Measurements from ENCODE around the gene DNAJC8. TPM values are rescaled to one million over a fixed set of nuclear protein-coding genes. Genes with fewer than 3 reads are reported as not detected.

DNAJC8 gene
- 94.1 TPM for polyA plus RNA-seq (2013)

GRCh38 chr1:28232558-28233263 is at the start of gene DNAJC8:
DNAJC8 (minus strand) TSS chr1:28233029; CDS start chr1:28232998, 31 bp downstream.
- H3K27me3 ChIP-seq (replicated peaks in 2 of 5; ENCODE audit: control insufficient read depth in 4 of 5, insufficient read depth in 5 of 5, low read length in 4 of 5), result no peaks in the 10 kb centered on the region
- ChIA-PET POLR2A (interaction anchor here (0.6 kb wide), 2 partner anchors 13 to 33 kb away, joined by 3 read pairs; no protein-coding TSS in a partner anchor), CTCF (interaction anchor here (1.5 to 1.7 kb wide), 2 partner anchors 23 to 142 kb away, joined by 3 to 4 read pairs; no protein-coding TSS in a partner anchor)
- WGBS (ENCODE audit: insufficient coverage), result under 1% methylated on average over 26 of the region's 40 CpGs
- H3K4me1 ChIP-seq (ENCODE audit: control extremely low read depth in 1 of 4, control insufficient read depth in 4 of 4, insufficient read depth in 4 of 4, low read length in 3 of 4), result peaks cover 16 to 46% (median 31%) of the 10 kb centered on the region in 4 experiments
- H3K9me3 ChIP-seq (ENCODE audit: control extremely low read depth in 1 of 5, control insufficient read depth in 4 of 5, insufficient read depth in 2 of 5, low read depth in 1 of 5, low read length in 4 of 5), result no peaks in the 10 kb centered on the region
- H3K36me3 ChIP-seq (ENCODE audit: control insufficient read depth in 4 of 4, insufficient read depth in 4 of 4, low read length in 3 of 4), result peaks cover 4 to 27% (median 9%) of the 10 kb centered on the region in 4 experiments
- H3K4me3 ChIP-seq (ENCODE audit: control insufficient read depth in 1 of 7, extremely low read depth in 1 of 7, insufficient read depth in 4 of 7, low read depth in 2 of 7, low read length in 6 of 7), result peak within 1 kb of the TSS; percentile 86 to 100 (median 98)
- peak within 1 kb of the TSS; percentile 97 to 98 for H3K27ac ChIP-seq (ENCODE audit: insufficient read depth in 1 of 2, low read depth in 1 of 2, low read length in 2 of 2, poor library complexity in 1 of 2, severe bottlenecking in 2 of 2)
- peak; percentile 94 to 95 (median 94) for DNase-seq

- Histone ChIP-seq H3K4me3 (ENCODE audit: control insufficient read depth in 1 of 7, extremely low read depth in 1 of 7, insufficient read depth in 4 of 7, low read depth in 2 of 7, low read length in 6 of 7) (no peak overlapping the region), H3K4me1 (ENCODE audit: control extremely low read depth in 1 of 4, control insufficient read depth in 4 of 4, insufficient read depth in 4 of 4, low read length in 3 of 4) (peaks cover 0 to 21% (median 1%) of the 10 kb centered on the region in 4 experiments), H3K27ac (ENCODE audit: insufficient read depth in 1 of 2, low read depth in 1 of 2, low read length in 2 of 2, poor library complexity in 1 of 2, severe bottlenecking in 2 of 2) (no peak overlapping the region), H3K9me3 (ENCODE audit: control extremely low read depth in 1 of 5, control insufficient read depth in 4 of 5, insufficient read depth in 2 of 5, low read depth in 1 of 5, low read length in 4 of 5) (no peaks in the 10 kb centered on the region), H3K27me3 (replicated peaks in 2 of 5; ENCODE audit: control insufficient read depth in 4 of 5, insufficient read depth in 5 of 5, low read length in 4 of 5) (no peaks in the 10 kb centered on the region), H3K36me3 (ENCODE audit: control insufficient read depth in 4 of 4, insufficient read depth in 4 of 4, low read length in 3 of 4) (peaks cover 2 to 52% (median 25%) of the 10 kb centered on the region in 4 experiments)
- CTCF ChIA-PET, result interaction anchor here (0.6 kb wide), 1 partner anchor 13 kb away, joined by 3 read pairs; no protein-coding TSS in a partner anchor
- POLR2A ChIA-PET, result no interaction called here
- DNase-seq, result no peak
- 97% methylated on average over 10 of the region's 14 CpGs for WGBS (ENCODE audit: insufficient coverage)
These were observed 49.0 kb upstream of the DNAJC8 start for GRCh38 chr1:28281608-28282425.

- WGBS (ENCODE audit: insufficient coverage), result 100% methylated on average over 4 of the region's 5 CpGs
- DNase-seq, result no peak
These were observed 48.1 kb upstream of the DNAJC8 start for GRCh38 chr1:28280977-28281381.

GRCh38 chr1:28280501-28280900 is 47.7 kb upstream of the DNAJC8 start:
- H3K9me3 ChIP-seq (ENCODE audit: control extremely low read depth in 1 of 5, control insufficient read depth in 4 of 5, insufficient read depth in 2 of 5, low read depth in 1 of 5, low read length in 4 of 5), result no peaks in the 10 kb centered on the region

More at GRCh38 chr1:28280977-28281381, 48.1 kb upstream of the DNAJC8 start:
- Histone ChIP-seq H3K9me3 (ENCODE audit: control extremely low read depth in 1 of 5, control insufficient read depth in 4 of 5, insufficient read depth in 2 of 5, low read depth in 1 of 5, low read length in 4 of 5) (no peaks in the 10 kb centered on the region), H3K27ac (ENCODE audit: insufficient read depth in 1 of 2, low read depth in 1 of 2, low read length in 2 of 2, poor library complexity in 1 of 2, severe bottlenecking in 2 of 2) (no peak overlapping the region), H3K4me3 (ENCODE audit: control insufficient read depth in 1 of 7, extremely low read depth in 1 of 7, insufficient read depth in 4 of 7, low read depth in 2 of 7, low read length in 6 of 7) (no peak overlapping the region), H3K36me3 (ENCODE audit: control insufficient read depth in 4 of 4, insufficient read depth in 4 of 4, low read length in 3 of 4) (peaks cover 2 to 52% (median 25%) of the 10 kb centered on the region in 4 experiments), H3K4me1 (ENCODE audit: control extremely low read depth in 1 of 4, control insufficient read depth in 4 of 4, insufficient read depth in 4 of 4, low read length in 3 of 4) (peaks cover 0 to 15% (median 1%) of the 10 kb centered on the region in 4 experiments), H3K27me3 (replicated peaks in 2 of 5; ENCODE audit: control insufficient read depth in 4 of 5, insufficient read depth in 5 of 5, low read length in 4 of 5) (no peaks in the 10 kb centered on the region)
- POLR2A ChIA-PET, result no interaction called here
- CTCF ChIA-PET, result interaction anchor here (1.3 kb wide), 1 partner anchor 15 kb away, joined by 3 read pairs; no protein-coding TSS in a partner anchor

GRCh38 chr1:28279721-28280120 is 46.9 kb upstream of the DNAJC8 start:
- Histone ChIP-seq H3K27ac (ENCODE audit: insufficient read depth in 1 of 2, low read depth in 1 of 2, low read length in 2 of 2, poor library complexity in 1 of 2, severe bottlenecking in 2 of 2) (no peak overlapping the region), H3K36me3 (ENCODE audit: control insufficient read depth in 4 of 4, insufficient read depth in 4 of 4, low read length in 3 of 4) (peaks cover 2 to 60% (median 28%) of the 10 kb centered on the region in 4 experiments), H3K4me1 (ENCODE audit: control extremely low read depth in 1 of 4, control insufficient read depth in 4 of 4, insufficient read depth in 4 of 4, low read length in 3 of 4) (peaks cover 0 to 9% (median 0%) of the 10 kb centered on the region in 4 experiments), H3K9me3 (ENCODE audit: control extremely low read depth in 1 of 5, control insufficient read depth in 4 of 5, insufficient read depth in 2 of 5, low read depth in 1 of 5, low read length in 4 of 5) (no peaks in the 10 kb centered on the region), H3K27me3 (replicated peaks in 2 of 5; ENCODE audit: control insufficient read depth in 4 of 5, insufficient read depth in 5 of 5, low read length in 4 of 5) (no peaks in the 10 kb centered on the region), H3K4me3 (ENCODE audit: control insufficient read depth in 1 of 7, extremely low read depth in 1 of 7, insufficient read depth in 4 of 7, low read depth in 2 of 7, low read length in 6 of 7) (no peak overlapping the region)
- ChIA-PET CTCF (interaction anchor here (0.6 to 1.4 kb wide), 4 partner anchors 13 to 80 kb away, joined by 3 to 4 read pairs (median 3); no protein-coding TSS in a partner anchor), POLR2A (interaction anchor here (0.6 kb wide), 1 partner anchor 283 kb away, joined by 3 read pairs; no protein-coding TSS in a partner anchor)
- WGBS (ENCODE audit: insufficient coverage), result 100% methylated on average over 7 of the region's 7 CpGs
- DNase-seq, result no peak

More at GRCh38 chr1:28280501-28280900, 47.7 kb upstream of the DNAJC8 start:
- 98% methylated on average over 8 of the region's 8 CpGs for WGBS (ENCODE audit: insufficient coverage)
- POLR2A ChIA-PET, result interaction anchor here (0.6 kb wide), 1 partner anchor 283 kb away, joined by 3 read pairs; no protein-coding TSS in a partner anchor
- no peak overlapping the region for H3K4me3 ChIP-seq (ENCODE audit: control insufficient read depth in 1 of 7, extremely low read depth in 1 of 7, insufficient read depth in 4 of 7, low read depth in 2 of 7, low read length in 6 of 7)
- CTCF ChIA-PET, result interaction anchor here (0.6 to 1.3 kb wide), 2 partner anchors 15 to 54 kb away, joined by 3 read pairs; no protein-coding TSS in a partner anchor
- no peak overlapping the region for H3K27ac ChIP-seq (ENCODE audit: insufficient read depth in 1 of 2, low read depth in 1 of 2, low read length in 2 of 2, poor library complexity in 1 of 2, severe bottlenecking in 2 of 2)
- no peaks in the 10 kb centered on the region for H3K27me3 ChIP-seq (replicated peaks in 2 of 5; ENCODE audit: control insufficient read depth in 4 of 5, insufficient read depth in 5 of 5, low read length in 4 of 5)
- H3K4me1 ChIP-seq (ENCODE audit: control extremely low read depth in 1 of 4, control insufficient read depth in 4 of 4, insufficient read depth in 4 of 4, low read length in 3 of 4), result peaks cover 0 to 10% (median 0%) of the 10 kb centered on the region in 4 experiments
- DNase-seq, result no peak
- H3K36me3 ChIP-seq (ENCODE audit: control insufficient read depth in 4 of 4, insufficient read depth in 4 of 4, low read length in 3 of 4), result peaks cover 2 to 56% (median 25%) of the 10 kb centered on the region in 4 experiments

- H3K9me3 ChIP-seq (ENCODE audit: control extremely low read depth in 1 of 5, control insufficient read depth in 4 of 5, insufficient read depth in 2 of 5, low read depth in 1 of 5, low read length in 4 of 5), result no peaks in the 10 kb centered on the region
- no peaks in the 10 kb centered on the region for H3K27me3 ChIP-seq (replicated peaks in 2 of 5; ENCODE audit: control insufficient read depth in 4 of 5, insufficient read depth in 5 of 5, low read length in 4 of 5)
- WGBS (ENCODE audit: insufficient coverage), result 97% methylated on average over 4 of the region's 5 CpGs
- ChIA-PET POLR2A (no interaction called here), CTCF (interaction anchor here (1.3 to 1.4 kb wide), 2 partner anchors 12 to 81 kb away, joined by 4 read pairs; no protein-coding TSS in a partner anchor)
- DNase-seq, result peak in 2 of 3 donors; percentile 28 to 60
- no peak overlapping the region for H3K27ac ChIP-seq (ENCODE audit: insufficient read depth in 1 of 2, low read depth in 1 of 2, low read length in 2 of 2, poor library complexity in 1 of 2, severe bottlenecking in 2 of 2)
- no peak overlapping the region for H3K4me3 ChIP-seq (ENCODE audit: control insufficient read depth in 1 of 7, extremely low read depth in 1 of 7, insufficient read depth in 4 of 7, low read depth in 2 of 7, low read length in 6 of 7)
- H3K4me1 ChIP-seq (ENCODE audit: control extremely low read depth in 1 of 4, control insufficient read depth in 4 of 4, insufficient read depth in 4 of 4, low read length in 3 of 4), result peaks cover 0 to 9% (median 0%) of the 10 kb centered on the region in 4 experiments
- H3K36me3 ChIP-seq (ENCODE audit: control insufficient read depth in 4 of 4, insufficient read depth in 4 of 4, low read length in 3 of 4), result peaks cover 5 to 68% (median 35%) of the 10 kb centered on the region in 4 experiments
These were observed 45.9 kb upstream of the DNAJC8 start for GRCh38 chr1:28278763-28279162.
